Transverse colon (tissue), 3 donors: ENCODE results near the gene TRIM31.

Experiments used
- CTCF ChIP-seq, 5 experiments: fragments of 200-600 bp in 3 of 5; fragments of 450-650 bp in 2 of 5; sonication (generic) in 3 of 5; IDR thresholded peaks; 1 replicate in 2 of 5; 2 replicates in 3 of 5; pipeline ENCODE4 v1.5.1; 2016 to 2017; ENCODE audit warnings: antibody characterized with exemption in 5 of 5, inconsistent platforms in 3 of 5, mild to moderate bottlenecking in 2 of 5, moderate library complexity in 1 of 5
- EP300 ChIP-seq: sonication (generic); formaldehyde crosslinking; IDR thresholded peaks from one replicate; pipeline ENCODE4 v1.6.1; 2017; ENCODE audit warnings: antibody characterized with exemption, low read depth
- POLR2A ChIP-seq: fragments of 450-650 bp; IDR thresholded peaks from one replicate; pipeline ENCODE4 v1.6.1; 2016; ENCODE audit warnings: antibody characterized with exemption, mild to moderate bottlenecking, moderate library complexity

DNA sequence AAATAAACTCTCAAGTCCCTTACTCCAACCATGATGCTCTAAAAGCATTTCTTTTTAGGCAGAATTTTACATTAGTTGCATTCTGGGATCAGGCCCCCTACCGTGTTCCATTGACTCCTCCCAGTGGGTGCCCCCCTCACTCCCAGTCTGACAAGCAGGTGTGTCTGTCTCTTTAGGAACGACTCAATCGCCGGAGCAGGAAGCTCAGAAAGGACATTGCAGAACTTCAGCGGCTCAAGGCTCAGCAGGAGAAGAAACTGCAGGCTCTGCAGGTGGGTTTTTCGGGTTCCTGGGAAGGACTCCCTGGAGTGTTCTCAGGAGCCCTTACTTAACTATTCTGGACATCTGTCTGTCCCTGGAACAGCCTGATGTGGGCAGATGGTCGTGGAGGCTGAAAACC lies 32.9 kb upstream of the TRIM31 start:
- TF ChIP-seq CTCF (IDR thresholded peaks at IDR 0.05) (no peak), EP300 (no peak), POLR2A (no peak)
